ENCODE data around the gene HEATR3. TPM values are rescaled to one million over a fixed set of nuclear protein-coding genes. Genes with fewer than 3 reads are reported as not detected.

The HEATR3 gene
- polyA plus RNA-seq, 3 donors: 10.4 to 40.6 (median 10.7) TPM

GRCh38 chr16:50058091-50058771 is 7.5 kb upstream of the HEATR3 start:
- WGBS (ENCODE audit: insufficient coverage): 98% methylated on average over 22 of the region's 28 CpGs
- H3K36me3 ChIP-seq (replicated peaks in 1 of 2; ENCODE audit: control insufficient read depth in 1 of 2, insufficient read depth in 2 of 2, low read length in 2 of 2): no peaks in the 10 kb centered on the region
- no peaks in the 10 kb centered on the region for H3K79me2 ChIP-seq (ENCODE audit: insufficient read depth, low read length)
- H3K9ac ChIP-seq (ENCODE audit: insufficient read depth, low read length, poor library complexity, severe bottlenecking): no peak overlapping the region
- H3K4me3 Mint-ChIP-seq: no peak overlapping the region
- no peak overlapping the region for H3K27ac ChIP-seq (ENCODE audit: low read depth in 1 of 2, low read length in 2 of 2)
- H4K20me1 ChIP-seq (ENCODE audit: insufficient read depth, low read length): no peaks in the 10 kb centered on the region
- H3K9me3 Mint-ChIP-seq: peaks cover 10 to 29% (median 20%) of the 10 kb centered on the region in 7 donors
- H3K4me1 Mint-ChIP-seq: no peaks in the 10 kb centered on the region
- no peak overlapping the region for H2AFZ ChIP-seq (ENCODE audit: insufficient read depth, low read depth, low read length, poor library complexity, severe bottlenecking)
- H3K9me3 ChIP-seq (replicated peaks in 1 of 2; ENCODE audit: control insufficient read depth in 1 of 2, insufficient read depth in 1 of 2, low read length in 2 of 2): peaks cover 19% of the 10 kb centered on the region in 2 donors
- intact Hi-C loops (cut with micrococcal nuclease): no loop called here
- no peaks in the 10 kb centered on the region for H3K4me1 ChIP-seq (ENCODE audit: control insufficient read depth in 1 of 2, insufficient read depth in 2 of 2, low read length in 2 of 2)
- peak overlapping the region in 1 of 7 donors; percentile 44 for H3K27ac Mint-ChIP-seq
- no peaks in the 10 kb centered on the region for H3K27me3 ChIP-seq (ENCODE audit: control insufficient read depth in 2 of 2, insufficient read depth in 2 of 2, low read length in 2 of 2)
- no peak for TF ChIP-seq CTCF (IDR thresholded peaks at IDR 0.05)
- H3K36me3 Mint-ChIP-seq: peaks cover 1 to 5% of the 10 kb centered on the region in 2 donors
- DNase-seq: no peak
- no peak overlapping the region for H3K4me3 ChIP-seq (replicated peaks in 1 of 3; ENCODE audit: low read depth in 2 of 3, low read length in 3 of 3)
- no peak overlapping the region for H3K4me2 ChIP-seq (replicated peaks; ENCODE audit: extremely low read depth, low read length, poor library complexity, severe bottlenecking)
- peaks cover 2 to 10% (median 3%) of the 10 kb centered on the region in 3 donors for H3K27me3 Mint-ChIP-seq (ENCODE audit: low read depth in 3 of 3)

DNA sequence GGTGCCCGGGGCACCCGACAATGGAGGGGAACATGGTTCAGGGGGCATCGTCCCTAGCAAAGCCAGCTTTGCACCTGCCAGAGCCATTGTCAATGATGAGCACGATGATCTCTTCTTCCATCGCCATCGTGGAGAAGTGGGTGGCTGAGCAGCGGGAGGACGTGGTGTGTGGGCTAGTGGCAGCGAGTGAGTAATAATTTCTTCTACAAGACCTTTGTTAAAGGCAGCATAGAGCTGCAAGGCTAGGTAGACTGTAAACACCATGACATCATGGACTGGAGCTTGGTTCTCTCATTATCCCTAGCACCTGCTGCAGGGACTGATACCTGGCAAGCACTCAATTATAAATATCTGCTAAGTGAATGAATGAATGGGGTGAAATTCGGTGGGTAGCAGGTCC is 6.7 kb upstream of the HEATR3 start:
- H3K27me3 ChIP-seq (ENCODE audit: control insufficient read depth in 2 of 2, insufficient read depth in 2 of 2, low read length in 2 of 2): no peaks in the 10 kb centered on the region
- peaks cover 16 to 19% of the 10 kb centered on the region in 2 donors for H3K9me3 ChIP-seq (replicated peaks in 1 of 2; ENCODE audit: control insufficient read depth in 1 of 2, insufficient read depth in 1 of 2, low read length in 2 of 2)
- no peak overlapping the region for H3K4me3 ChIP-seq (replicated peaks in 1 of 3; ENCODE audit: low read depth in 2 of 3, low read length in 3 of 3)
- intact Hi-C loops (cut with micrococcal nuclease): no loop called here
- DNase-seq: no peak
- no peak overlapping the region for H3K4me2 ChIP-seq (replicated peaks; ENCODE audit: extremely low read depth, low read length, poor library complexity, severe bottlenecking)
- WGBS (ENCODE audit: insufficient coverage): 96% methylated on average over 3 of the region's 10 CpGs
- peak overlapping the region in 1 of 7 donors; percentile 44 for H3K27ac Mint-ChIP-seq
- TF ChIP-seq CTCF (IDR thresholded peaks at IDR 0.05): no peak
- no peak overlapping the region for H3K4me3 Mint-ChIP-seq
- H3K4me1 Mint-ChIP-seq: no peaks in the 10 kb centered on the region
- peaks cover 10 to 27% (median 19%) of the 10 kb centered on the region in 7 donors for H3K9me3 Mint-ChIP-seq
- no peak overlapping the region for H3K9ac ChIP-seq (ENCODE audit: insufficient read depth, low read length, poor library complexity, severe bottlenecking)
- H3K27ac ChIP-seq (ENCODE audit: low read depth in 1 of 2, low read length in 2 of 2): no peak overlapping the region
- no peaks in the 10 kb centered on the region for H3K79me2 ChIP-seq (ENCODE audit: insufficient read depth, low read length)
- H3K27me3 Mint-ChIP-seq (ENCODE audit: low read depth in 3 of 3): peaks cover 2 to 10% (median 4%) of the 10 kb centered on the region in 3 donors
- H3K36me3 Mint-ChIP-seq: peaks cover 1 to 5% of the 10 kb centered on the region in 2 donors
- H4K20me1 ChIP-seq (ENCODE audit: insufficient read depth, low read length): no peaks in the 10 kb centered on the region
- no peak overlapping the region for H2AFZ ChIP-seq (ENCODE audit: insufficient read depth, low read depth, low read length, poor library complexity, severe bottlenecking)
- H3K36me3 ChIP-seq (replicated peaks in 1 of 2; ENCODE audit: control insufficient read depth in 1 of 2, insufficient read depth in 2 of 2, low read length in 2 of 2): no peaks in the 10 kb centered on the region
- H3K4me1 ChIP-seq (ENCODE audit: control insufficient read depth in 1 of 2, insufficient read depth in 2 of 2, low read length in 2 of 2): no peaks in the 10 kb centered on the region
